Measurements from ENCODE around the gene TGFB1.

The TGFB1 gene

DNA sequence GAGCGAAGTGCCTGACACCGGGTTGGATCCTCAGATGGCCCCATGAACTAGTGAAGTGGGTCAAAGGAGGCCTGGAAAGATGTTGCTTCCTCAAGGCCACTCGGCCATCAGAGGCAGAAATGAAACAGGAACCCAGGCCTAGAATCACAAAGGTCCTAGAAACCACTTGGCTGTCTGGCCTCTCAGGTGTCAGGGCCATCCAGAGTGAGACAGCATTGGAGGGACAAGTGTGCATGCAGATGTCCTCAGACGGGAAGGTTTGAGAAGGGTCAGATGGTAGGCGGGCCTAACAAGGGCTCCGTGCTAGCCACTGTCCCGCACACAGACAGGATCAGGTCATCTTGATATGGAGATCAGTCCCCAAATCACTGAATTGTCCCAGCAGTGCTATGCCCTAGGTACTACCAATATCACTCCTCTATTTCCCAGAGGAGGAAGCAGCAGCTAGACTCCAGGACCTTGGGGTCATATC lies 29.5 kb downstream of the TGFB1 start:
- no peak for TF ChIP-seq GATA2 (IDR thresholded peaks at IDR 0.05; ENCODE audit: low read depth, low read length)

DNA sequence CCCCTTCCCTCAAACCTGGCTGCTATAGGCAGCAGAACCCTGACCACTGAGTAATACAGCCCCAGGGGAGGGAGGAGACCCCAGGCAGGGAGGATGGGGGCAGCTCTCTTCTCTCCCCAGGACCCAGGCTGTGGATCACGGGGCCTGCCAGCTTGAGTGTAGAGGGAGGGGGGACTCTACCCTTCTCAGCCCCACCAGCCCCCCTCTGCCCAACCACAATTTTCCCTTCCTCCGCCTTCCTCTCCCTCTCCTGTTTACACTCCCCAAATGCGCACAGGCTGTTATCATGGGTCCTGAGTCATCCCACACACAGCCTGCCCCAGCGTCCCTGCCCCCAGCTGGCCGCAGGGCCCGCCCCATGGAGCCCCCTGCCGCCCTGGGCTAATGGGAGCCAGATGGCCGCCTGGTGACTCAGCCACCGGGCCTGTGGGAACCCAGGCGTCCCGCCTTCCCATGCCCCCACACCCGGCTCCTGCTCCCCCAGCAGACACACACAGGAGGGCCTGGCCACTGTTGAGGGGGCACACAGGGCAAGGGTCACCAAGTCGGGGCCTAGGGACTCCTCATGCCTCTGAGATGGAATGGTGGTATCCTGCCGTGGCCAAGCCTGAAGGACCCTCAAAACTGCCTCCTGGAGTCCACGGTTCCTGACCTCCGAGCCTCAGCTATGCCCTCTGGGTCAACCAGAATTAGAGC lies 30.1 kb downstream of the TGFB1 start:
- TF ChIP-seq GATA3 (IDR thresholded peaks at IDR 0.05; ENCODE audit: low read depth, low read length) (no peak), GATA2 (IDR thresholded peaks at IDR 0.05; ENCODE audit: low read depth, low read length) (no peak)

DNA sequence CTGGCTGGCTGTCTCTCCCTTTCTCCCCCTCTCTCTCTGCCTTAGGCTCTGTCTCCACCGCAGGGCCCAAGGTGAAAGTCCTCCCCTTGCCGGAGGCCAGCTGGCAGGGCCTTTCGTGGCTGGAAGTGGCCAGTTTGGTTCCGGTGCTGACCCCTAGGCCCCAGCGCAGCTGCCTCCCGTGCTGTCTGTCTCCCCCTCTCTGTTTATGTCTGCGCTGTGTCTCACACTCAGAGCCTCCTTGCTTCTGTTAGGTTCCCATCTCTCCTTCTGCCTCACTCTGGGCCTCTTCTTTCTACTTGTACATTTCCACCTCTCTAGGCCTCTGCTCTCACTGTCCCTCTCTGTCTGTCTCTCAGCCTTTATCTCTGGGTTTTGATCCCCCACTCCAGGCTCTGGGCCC lies 30.7 kb downstream of the TGFB1 start:
- TF ChIP-seq GATA2 (IDR thresholded peaks at IDR 0.05; ENCODE audit: low read depth, low read length) (no peak), GATA3 (IDR thresholded peaks at IDR 0.05; ENCODE audit: low read depth, low read length) (no peak)

DNA sequence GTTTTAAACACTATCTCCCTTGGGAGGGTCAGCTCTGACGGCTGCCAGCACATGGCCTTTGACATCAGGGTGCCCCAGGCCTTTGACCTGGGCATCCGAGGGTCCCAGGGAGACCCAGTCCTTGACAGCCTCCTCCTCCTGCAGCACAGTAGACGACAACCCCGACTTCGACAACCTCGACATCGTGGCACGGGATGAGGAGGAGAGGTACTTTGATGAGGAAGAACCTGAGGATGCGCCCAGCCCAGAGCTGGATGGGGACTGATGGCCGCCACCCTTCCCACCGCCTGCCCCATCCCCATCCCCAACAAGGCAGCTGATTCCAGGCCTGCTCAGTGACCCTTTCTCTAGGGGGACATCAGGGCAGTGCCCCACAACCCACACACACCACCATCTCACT lies 31.3 kb downstream of the TGFB1 start:
- TF ChIP-seq GATA3 (IDR thresholded peaks at IDR 0.05; ENCODE audit: low read depth, low read length) = no peak
- no peak for TF ChIP-seq GATA2 (IDR thresholded peaks at IDR 0.05; ENCODE audit: low read depth, low read length)

DNA sequence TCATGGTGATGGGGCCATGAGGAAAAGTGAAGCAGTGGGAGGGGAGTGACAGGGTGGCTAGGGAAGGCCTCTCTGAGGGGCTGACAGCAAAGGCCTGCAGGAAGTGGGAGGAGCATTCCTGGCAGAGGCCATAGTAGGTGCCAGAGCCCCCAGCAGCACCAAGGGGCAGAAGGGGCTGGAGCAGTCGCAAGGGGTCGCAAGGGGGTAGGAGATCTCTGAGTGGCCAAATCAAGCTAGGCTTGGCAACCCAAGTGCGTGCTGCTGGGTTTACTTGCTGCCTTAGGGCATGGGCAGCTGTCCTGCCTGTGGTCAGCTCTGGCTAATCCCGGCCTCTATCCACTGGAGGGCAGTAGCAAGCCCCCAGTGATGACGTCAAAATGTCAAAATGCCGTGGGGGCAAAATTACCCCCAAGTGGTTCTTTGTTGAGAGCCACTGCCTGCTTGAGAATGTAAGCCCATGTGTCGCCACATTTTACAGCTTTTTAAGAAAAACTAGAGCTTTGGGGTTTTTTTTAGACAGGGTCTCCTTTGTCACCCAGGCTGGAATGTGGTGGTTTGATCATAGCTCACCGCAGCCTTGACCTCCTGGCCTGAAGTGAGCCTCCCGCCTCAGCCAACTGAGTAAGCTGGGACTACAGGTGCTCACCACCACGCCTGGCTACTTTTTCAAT lies 32.0 kb downstream of the TGFB1 start:
- TF ChIP-seq GATA2 (IDR thresholded peaks at IDR 0.05; ENCODE audit: low read depth, low read length) = no peak
- TF ChIP-seq GATA3 (IDR thresholded peaks at IDR 0.05; ENCODE audit: low read depth, low read length) = no peak

DNA sequence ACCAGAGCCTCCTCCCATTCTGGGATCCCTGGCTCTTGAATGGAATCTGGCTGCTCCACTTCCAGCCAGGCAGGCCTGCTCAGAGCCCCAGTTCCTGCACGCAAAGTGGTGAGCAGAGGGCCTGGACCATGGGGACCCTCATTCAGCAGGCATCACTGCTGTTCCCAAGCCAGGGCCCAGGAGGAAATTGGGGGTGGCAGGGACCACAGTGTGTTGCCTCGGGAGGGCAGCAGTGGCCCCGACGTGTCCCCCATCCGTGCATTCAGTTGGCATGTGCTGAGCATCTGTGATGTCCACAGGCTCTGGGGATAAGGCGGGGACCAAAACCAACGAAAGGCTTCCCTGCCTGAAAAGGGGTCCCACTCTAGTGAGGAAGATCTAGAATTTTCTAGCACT lies 32.5 kb downstream of the TGFB1 start:
- TF ChIP-seq GATA3 (IDR thresholded peaks at IDR 0.05; ENCODE audit: low read depth, low read length) (no peak), GATA2 (IDR thresholded peaks at IDR 0.05; ENCODE audit: low read depth, low read length) (no peak)

DNA sequence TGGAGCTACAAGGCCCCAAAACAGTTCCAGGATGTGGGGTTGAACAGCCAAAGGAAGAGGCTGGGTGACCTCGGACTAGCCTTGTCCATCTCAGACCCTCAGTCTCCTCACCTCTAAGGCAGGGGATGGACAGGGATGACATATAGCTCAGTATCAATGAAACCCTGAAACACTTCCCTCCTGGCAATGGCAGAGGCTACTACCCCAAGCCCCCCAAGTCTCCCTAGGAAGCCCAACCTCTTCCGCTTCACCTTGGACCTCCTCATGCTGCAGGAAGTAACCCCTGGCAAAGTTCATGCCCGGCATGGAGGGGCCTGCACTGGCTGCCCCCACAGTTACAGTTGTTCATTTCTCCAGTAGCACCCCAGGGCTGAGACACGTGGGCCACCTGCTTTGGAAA lies 33.2 kb downstream of the TGFB1 start:
- TF ChIP-seq GATA3 (IDR thresholded peaks at IDR 0.05; ENCODE audit: low read depth, low read length) (no peak), GATA2 (IDR thresholded peaks at IDR 0.05; ENCODE audit: low read depth, low read length) (no peak)

DNA sequence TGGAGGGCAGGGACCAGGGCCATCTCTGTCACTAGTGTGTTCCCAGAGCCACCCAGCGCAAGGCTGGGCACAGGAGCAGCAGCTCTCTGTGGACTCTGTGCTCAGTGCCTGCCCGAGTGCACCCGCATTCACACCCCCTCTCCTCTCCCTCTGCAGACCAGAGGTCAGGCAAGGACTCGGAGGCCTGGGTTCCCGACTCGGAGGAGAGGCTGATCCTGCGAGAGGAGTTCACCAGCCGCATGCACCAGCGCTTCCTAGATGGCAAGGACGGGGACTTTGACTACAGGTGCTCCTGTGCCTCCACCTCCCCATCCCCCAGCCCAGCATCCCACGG lies 33.6 kb downstream of the TGFB1 start:
- TF ChIP-seq GATA3 (IDR thresholded peaks at IDR 0.05; ENCODE audit: low read depth, low read length) = no peak
- no peak for TF ChIP-seq GATA2 (IDR thresholded peaks at IDR 0.05; ENCODE audit: low read depth, low read length)

DNA sequence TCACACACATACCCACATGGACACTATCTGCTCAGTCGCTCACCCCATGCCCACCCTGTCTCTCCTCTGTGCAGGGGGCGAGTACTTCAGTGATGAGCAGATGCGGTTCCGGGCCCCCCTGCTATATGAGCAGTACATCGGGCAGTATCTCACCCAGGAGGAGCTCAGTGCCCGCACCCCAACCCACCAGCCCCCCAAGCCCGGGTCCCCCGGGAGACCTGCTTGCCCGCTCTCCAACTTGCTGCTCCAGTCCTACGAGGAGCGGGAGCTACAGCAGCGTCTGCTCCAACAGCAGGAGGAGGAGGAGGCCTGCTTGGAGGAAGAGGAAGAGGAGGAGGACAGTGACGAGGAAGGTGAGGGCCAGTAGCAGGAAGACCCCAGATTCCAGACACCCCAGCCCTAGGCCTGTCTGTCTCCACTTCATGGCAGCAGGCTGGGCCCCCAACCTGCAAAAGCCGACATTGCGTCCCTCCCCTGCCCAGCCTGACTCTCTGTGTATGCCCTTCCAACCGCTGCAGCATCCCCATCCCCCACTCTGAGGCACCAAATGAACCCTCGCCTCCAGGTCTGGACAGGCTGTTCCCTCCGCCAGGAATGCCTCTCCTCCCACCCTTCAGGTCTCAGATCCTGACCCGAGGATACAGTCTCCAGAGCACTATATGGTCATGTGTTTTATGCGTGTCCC lies 34.1 kb downstream of the TGFB1 start:
- TF ChIP-seq GATA3 (IDR thresholded peaks at IDR 0.05; ENCODE audit: low read depth, low read length) = no peak

DNA sequence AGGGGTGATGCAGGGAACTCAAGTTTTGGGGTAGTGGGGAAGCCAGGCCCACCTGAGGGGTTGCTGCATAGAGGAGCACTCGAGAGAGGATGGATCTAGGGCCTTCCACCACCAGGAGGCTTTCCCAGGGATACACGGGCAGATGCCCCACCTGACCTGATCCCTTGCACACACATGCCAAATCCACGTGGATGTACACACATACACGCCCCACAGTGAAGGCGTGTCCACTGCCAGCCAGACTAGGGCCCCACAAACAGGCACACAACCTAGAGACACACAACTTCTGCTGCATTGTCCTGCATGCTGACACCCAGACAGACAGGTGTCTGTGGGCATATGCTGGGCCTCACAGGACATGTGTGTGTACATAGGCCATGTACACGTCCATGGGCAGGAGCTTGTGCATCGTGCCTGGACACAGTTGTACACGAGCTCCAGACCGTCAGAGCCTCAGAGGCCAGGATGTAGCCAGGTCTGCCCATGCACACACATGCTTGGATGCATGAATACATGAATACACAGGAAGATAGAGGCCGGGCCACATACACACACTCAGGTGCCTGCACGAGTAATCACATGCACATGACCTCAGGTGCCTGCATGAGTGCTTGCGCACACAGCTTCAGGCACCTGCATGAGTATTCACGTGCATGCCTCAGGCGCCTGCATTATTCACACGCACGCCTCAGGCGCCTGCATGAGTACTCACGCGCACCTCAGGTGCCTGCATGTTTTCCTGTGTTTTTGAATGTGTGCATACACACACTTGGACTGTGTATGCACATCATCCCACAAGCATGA lies 34.8 kb downstream of the TGFB1 start:
- no peak for TF ChIP-seq GATA3 (IDR thresholded peaks at IDR 0.05; ENCODE audit: low read depth, low read length)
- no peak for TF ChIP-seq GATA2 (IDR thresholded peaks at IDR 0.05; ENCODE audit: low read depth, low read length)

DNA sequence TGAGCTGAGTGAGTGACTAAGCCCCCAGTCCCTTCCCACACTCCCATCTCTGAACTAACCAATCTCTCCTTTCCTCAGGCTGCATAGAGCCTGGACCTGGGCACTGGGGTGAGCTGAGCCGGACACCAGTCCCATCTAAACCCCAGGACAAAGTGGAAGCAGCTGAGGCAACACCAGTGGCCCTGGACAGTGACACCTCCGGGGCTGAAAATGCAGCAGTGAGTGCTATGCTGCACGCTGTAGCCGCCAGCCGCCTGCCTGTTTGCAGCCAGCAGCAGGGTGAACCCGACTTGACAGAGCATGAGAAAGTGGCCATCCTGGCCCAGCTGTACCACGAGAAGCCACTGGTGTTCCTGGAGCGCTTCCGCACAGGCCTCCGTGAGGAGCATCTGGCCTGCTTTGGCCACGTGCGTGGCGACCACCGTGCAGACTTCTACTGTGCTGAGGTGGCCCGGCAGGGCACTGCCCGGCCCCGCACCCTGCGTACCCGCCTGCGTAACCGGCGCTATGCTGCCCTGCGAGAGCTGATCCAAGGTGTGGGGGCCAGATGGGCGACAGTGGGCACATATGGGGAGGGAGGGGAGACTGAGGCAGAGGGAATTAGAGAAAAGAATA lies 37.3 kb downstream of the TGFB1 start:
- TF ChIP-seq GATA3 (IDR thresholded peaks at IDR 0.05; ENCODE audit: low read depth, low read length) = no peak
- no peak for TF ChIP-seq GATA2 (IDR thresholded peaks at IDR 0.05; ENCODE audit: low read depth, low read length)

DNA sequence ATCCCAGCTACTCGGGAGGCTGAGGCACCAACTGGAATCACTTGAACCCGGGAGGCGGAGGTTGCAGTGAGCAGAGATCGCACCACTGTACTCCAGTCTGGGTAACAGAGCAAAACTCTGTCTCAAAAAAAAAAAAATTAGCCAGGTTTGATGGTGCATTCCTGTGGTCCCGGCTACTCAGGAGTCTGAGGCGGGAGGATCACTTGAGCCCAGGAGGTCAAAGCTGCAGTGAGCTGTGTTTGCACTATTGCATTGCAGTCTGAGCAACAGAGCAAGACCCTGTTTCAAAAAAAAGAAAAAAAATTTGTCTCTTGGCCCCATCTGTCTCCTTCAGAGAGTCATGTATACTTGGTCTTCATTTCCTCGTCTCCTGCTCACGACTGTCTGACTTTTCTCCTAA lies 42.1 kb downstream of the TGFB1 start:
- TF ChIP-seq GATA3 (IDR thresholded peaks at IDR 0.05; ENCODE audit: low read depth, low read length) (no peak), GATA2 (IDR thresholded peaks at IDR 0.05; ENCODE audit: low read depth, low read length) (no peak)

DNA sequence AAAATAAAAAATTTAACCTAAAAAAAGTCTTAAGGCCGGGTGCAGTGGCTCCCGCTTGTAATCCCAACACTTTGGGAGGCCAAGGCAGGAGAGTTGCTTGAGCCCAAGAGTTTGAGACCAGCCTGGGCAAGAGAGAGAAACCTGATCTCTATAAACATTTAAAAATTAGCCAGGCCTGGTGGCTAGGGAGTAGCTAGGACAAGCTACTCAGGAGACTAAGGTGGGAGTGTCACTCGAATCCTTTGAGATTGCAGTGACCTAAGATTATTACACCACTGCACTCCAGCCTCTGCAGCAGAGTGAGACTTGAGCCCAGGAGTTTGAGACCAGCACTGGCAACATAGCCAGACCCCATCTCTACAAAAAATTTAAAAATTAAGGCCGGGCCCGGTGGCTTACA lies 42.6 kb downstream of the TGFB1 start:
- TF ChIP-seq GATA3 (IDR thresholded peaks at IDR 0.05; ENCODE audit: low read depth, low read length) = no peak

Data from SH-SY5Y (cell line).